HepG2 (cell line): ENCODE measurements around the gene CDV3. TPM values are rescaled to one million over a fixed set of nuclear protein-coding genes. Genes with fewer than 3 reads are reported as not detected.
A peak's percentile ranks its signal among the peaks of the same experiment; 100 is the strongest.

Source experiments
- ATM ChIP-seq: fragments of 450-650 bp; IDR thresholded peaks from 2 replicates; pipeline ENCODE4 v1.7.1; 2017; ENCODE audit warnings: mild to moderate bottlenecking, borderline replicate concordance
- ETV5 ChIP-seq: IDR thresholded peaks from 2 replicates; pipeline ENCODE4 v1.6.1; 2018; ENCODE audit warnings: missing biosample characterization, missing genetic modification reagents, inconsistent platforms, borderline replicate concordance
- FOXK2 ChIP-seq: fragments of 450-650 bp; IDR thresholded peaks from 2 replicates; pipeline ENCODE4 v1.6.1; 2016
- IKZF1 ChIP-seq: fragments of 450-650 bp; IDR thresholded peaks from 2 replicates; pipeline ENCODE4 v1.7.1; 2016
- LCORL ChIP-seq, 2 experiments: fragments of 450-650 bp in 1 of 2; sonication (generic) in 1 of 2; formaldehyde crosslinking in 1 of 2; IDR thresholded peaks; 2 replicates each; pipeline versions ENCODE4 v1.5.0 to v1.6.1; 2017 to 2020; ENCODE audit warnings: antibody characterized with exemption in 1 of 2, missing genetic modification reagents in 1 of 2
- POLR2AphosphoS2 ChIP-seq: IDR thresholded peaks from 2 replicates; pipeline ENCODE4 v1.6.1; 2011; ENCODE audit warnings: low read depth, low read length, improper control_type of control experiment
- RARA ChIP-seq: IDR thresholded peaks from 2 replicates; pipeline ENCODE4 v1.6.1; 2016; ENCODE audit warnings: missing genetic modification reagents, missing compliant biosample characterization
- RXRA ChIP-seq: sonication (generic); formaldehyde crosslinking; IDR thresholded peaks from 2 replicates; pipeline ENCODE4 v1.5.1; 2020; ENCODE audit warnings: missing genetic modification reagents
- TOPORS ChIP-seq: sonication (generic); formaldehyde crosslinking; IDR thresholded peaks from 2 replicates; pipeline ENCODE4 v1.8.0; 2023; ENCODE audit warnings: mild to moderate bottlenecking, missing genetic modification reagents
- ZNF225 ChIP-seq: sonication (generic); formaldehyde crosslinking; IDR thresholded peaks from 2 replicates; pipeline ENCODE4 v1.4.0; 2020; ENCODE audit warnings: mild to moderate bottlenecking, missing genetic modification reagents
- ZNF326 ChIP-seq: sonication (generic); formaldehyde crosslinking; IDR thresholded peaks from 2 replicates; pipeline ENCODE4 v1.4.0; 2020; ENCODE audit warnings: missing genetic modification reagents, borderline replicate concordance
- ZNF878 ChIP-seq: sonication (generic); formaldehyde crosslinking; IDR thresholded peaks from 2 replicates; pipeline ENCODE4 v1.8.1; 2023; ENCODE audit warnings: mild to moderate bottlenecking, missing genetic modification reagents, moderate library complexity
- ZSCAN21 ChIP-seq: sonication (generic); formaldehyde crosslinking; IDR thresholded peaks from 2 replicates; pipeline ENCODE4 v1.8.0; 2022; ENCODE audit warnings: mild to moderate bottlenecking, missing genetic modification reagents, moderate library complexity, borderline replicate concordance
- polyA plus RNA-seq, 8 experiments: library from polyadenylated mRNA; depleted of rRNA in 3 of 8; stranded (reverse) in 7 of 8; unstranded in 1 of 8; fragments of >200 nt; fragmentation: Illumina TruSeq in 4 of 8; extraction: Trizol in 4 of 8; gene quantifications; 2 replicates each; pipeline versions ENCODE4 v1.2.1 to v1.2.3, GENCODE V29; 2011 to 2016; ENCODE audit warnings: low read depth in 4 of 8, missing spikeins in 1 of 8, mixed read lengths in 1 of 8; ENCODE audit not compliant: insufficient read depth in 1 of 8
- total RNA-seq, 5 experiments: library from RNA; depleted of rRNA; stranded (reverse); fragments of >200 nt; fragmentation: Illumina TruSeq; extraction: Trizol; gene quantifications; 2 replicates each; pipeline ENCODE4 v1.2.3, GENCODE V29; 2016; ENCODE audit warnings: low read depth in 1 of 5
- TF ChIP-seq, protein P1 (sequence below): sonication (generic); formaldehyde crosslinking; IDR thresholded peaks from 2 replicates; pipeline ENCODE4 v1.4.0; 2020; ENCODE audit warnings: missing genetic modification reagents
- TF ChIP-seq, protein P2 (sequence below): IDR thresholded peaks from 2 replicates; pipeline ENCODE4 v1.6.1; 2012; ENCODE audit warnings: low read length, improper control_type of control experiment
- TF ChIP-seq, protein P3 (sequence below): sonication (generic); formaldehyde crosslinking; IDR thresholded peaks from 2 replicates; pipeline ENCODE4 v1.5.0; 2020; ENCODE audit warnings: missing genetic modification reagents
- TF ChIP-seq, protein P4 (sequence below), 2 experiments: fragments of 450-650 bp in 1 of 2; sonication (generic) in 1 of 2; formaldehyde crosslinking; IDR thresholded peaks; 2 replicates each; pipeline versions ENCODE4 v1.5.0 to v1.8.0; 2020 to 2022; ENCODE audit warnings: mild to moderate bottlenecking in 1 of 2, missing genetic modification reagents in 1 of 2
- TF ChIP-seq, protein P5 (sequence below): IDR thresholded peaks from 2 replicates; pipeline ENCODE4 v1.6.1; 2016; ENCODE audit warnings: low read depth, borderline replicate concordance
- TF ChIP-seq, protein P6 (sequence below): sonication (generic); formaldehyde crosslinking; IDR thresholded peaks from 2 replicates; pipeline ENCODE4 v1.4.0; 2020; ENCODE audit warnings: mild to moderate bottlenecking, low read depth, missing genetic modification reagents
- TF ChIP-seq, protein P7 (sequence below): sonication (generic); formaldehyde crosslinking; IDR thresholded peaks from 2 replicates; pipeline ENCODE4 v1.8.0; 2023; ENCODE audit warnings: mild to moderate bottlenecking, missing genetic modification reagents

CDV3 gene
- total and polyA plus RNA-seq, 2 of the 13 experiments (the other 11 are each of a cell fraction or from before 2014, with no cell fraction given): 46.6 to 145 TPM

DNA sequence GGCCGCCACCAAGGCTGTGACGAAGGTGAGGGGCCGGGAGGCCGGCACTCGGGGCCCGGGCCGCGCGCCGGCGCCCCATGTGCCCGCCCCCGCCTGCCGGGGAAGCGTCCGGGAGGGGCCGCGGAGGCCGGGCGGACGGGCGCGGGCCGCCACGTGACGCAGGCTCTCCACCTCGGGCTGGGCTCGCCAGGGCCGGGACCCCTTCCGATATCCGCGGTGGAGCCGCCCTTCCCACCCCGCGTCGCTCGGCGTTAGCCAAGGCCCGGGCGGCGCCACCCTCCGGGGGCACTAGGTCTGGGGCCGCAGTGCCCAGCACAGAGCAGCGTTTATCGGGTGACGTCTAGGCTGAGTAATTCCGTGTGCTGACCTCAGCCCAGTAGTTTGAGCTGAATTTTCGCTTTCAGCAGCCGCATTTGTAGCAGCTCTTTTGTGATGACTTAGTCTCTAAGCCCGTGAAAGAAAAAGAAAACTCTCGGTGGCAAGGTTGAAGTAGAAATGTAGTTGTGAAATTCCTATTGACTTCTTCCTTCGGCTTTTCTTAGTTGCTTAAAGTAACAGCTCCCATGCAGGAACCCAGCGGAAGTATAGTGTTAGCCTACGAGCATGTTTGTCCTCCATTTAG, 885 bp downstream of the CDV3 start (continued):
- TF ChIP-seq ETV5 (CRISPR knock-in tag): peak; percentile 21; the same call in 1 of the 2 replicates
- TF ChIP-seq, protein P1, sequence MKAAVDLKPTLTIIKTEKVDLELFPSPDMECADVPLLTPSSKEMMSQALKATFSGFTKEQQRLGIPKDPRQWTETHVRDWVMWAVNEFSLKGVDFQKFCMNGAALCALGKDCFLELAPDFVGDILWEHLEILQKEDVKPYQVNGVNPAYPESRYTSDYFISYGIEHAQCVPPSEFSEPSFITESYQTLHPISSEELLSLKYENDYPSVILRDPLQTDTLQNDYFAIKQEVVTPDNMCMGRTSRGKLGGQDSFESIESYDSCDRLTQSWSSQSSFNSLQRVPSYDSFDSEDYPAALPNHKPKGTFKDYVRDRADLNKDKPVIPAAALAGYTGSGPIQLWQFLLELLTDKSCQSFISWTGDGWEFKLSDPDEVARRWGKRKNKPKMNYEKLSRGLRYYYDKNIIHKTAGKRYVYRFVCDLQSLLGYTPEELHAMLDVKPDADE (CRISPR knock-in tag): no peak
- TF ChIP-seq, protein P2, sequence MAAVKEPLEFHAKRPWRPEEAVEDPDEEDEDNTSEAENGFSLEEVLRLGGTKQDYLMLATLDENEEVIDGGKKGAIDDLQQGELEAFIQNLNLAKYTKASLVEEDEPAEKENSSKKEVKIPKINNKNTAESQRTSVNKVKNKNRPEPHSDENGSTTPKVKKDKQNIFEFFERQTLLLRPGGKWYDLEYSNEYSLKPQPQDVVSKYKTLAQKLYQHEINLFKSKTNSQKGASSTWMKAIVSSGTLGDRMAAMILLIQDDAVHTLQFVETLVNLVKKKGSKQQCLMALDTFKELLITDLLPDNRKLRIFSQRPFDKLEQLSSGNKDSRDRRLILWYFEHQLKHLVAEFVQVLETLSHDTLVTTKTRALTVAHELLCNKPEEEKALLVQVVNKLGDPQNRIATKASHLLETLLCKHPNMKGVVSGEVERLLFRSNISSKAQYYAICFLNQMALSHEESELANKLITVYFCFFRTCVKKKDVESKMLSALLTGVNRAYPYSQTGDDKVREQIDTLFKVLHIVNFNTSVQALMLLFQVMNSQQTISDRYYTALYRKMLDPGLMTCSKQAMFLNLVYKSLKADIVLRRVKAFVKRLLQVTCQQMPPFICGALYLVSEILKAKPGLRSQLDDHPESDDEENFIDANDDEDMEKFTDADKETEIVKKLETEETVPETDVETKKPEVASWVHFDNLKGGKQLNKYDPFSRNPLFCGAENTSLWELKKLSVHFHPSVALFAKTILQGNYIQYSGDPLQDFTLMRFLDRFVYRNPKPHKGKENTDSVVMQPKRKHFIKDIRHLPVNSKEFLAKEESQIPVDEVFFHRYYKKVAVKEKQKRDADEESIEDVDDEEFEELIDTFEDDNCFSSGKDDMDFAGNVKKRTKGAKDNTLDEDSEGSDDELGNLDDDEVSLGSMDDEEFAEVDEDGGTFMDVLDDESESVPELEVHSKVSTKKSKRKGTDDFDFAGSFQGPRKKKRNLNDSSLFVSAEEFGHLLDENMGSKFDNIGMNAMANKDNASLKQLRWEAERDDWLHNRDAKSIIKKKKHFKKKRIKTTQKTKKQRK: no peak
- no peak for TF ChIP-seq RXRA (CRISPR knock-in tag)
- TF ChIP-seq TOPORS (CRISPR knock-in tag): 0 out of 2 replicates have a peak, but pooled peaks have one; percentile 42
- TF ChIP-seq FOXK2: no peak
- no peak for TF ChIP-seq ATM
- TF ChIP-seq, protein P3, sequence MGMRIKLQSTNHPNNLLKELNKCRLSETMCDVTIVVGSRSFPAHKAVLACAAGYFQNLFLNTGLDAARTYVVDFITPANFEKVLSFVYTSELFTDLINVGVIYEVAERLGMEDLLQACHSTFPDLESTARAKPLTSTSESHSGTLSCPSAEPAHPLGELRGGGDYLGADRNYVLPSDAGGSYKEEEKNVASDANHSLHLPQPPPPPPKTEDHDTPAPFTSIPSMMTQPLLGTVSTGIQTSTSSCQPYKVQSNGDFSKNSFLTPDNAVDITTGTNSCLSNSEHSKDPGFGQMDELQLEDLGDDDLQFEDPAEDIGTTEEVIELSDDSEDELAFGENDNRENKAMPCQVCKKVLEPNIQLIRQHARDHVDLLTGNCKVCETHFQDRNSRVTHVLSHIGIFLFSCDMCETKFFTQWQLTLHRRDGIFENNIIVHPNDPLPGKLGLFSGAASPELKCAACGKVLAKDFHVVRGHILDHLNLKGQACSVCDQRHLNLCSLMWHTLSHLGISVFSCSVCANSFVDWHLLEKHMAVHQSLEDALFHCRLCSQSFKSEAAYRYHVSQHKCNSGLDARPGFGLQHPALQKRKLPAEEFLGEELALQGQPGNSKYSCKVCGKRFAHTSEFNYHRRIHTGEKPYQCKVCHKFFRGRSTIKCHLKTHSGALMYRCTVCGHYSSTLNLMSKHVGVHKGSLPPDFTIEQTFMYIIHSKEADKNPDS: no peak
- 0 out of 2 replicates have a peak, but pooled peaks have one; percentile 41 for TF ChIP-seq RARA
- TF ChIP-seq, protein P4, sequence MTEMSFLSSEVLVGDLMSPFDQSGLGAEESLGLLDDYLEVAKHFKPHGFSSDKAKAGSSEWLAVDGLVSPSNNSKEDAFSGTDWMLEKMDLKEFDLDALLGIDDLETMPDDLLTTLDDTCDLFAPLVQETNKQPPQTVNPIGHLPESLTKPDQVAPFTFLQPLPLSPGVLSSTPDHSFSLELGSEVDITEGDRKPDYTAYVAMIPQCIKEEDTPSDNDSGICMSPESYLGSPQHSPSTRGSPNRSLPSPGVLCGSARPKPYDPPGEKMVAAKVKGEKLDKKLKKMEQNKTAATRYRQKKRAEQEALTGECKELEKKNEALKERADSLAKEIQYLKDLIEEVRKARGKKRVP (CRISPR knock-in tag; IDR thresholded peaks at IDR 0.05): no peak
- TF ChIP-seq LCORL (IDR thresholded peaks at IDR 0.05): no peak
- TF ChIP-seq LCORL (CRISPR knock-in tag; IDR thresholded peaks at IDR 0.05): no peak
- TF ChIP-seq IKZF1: no peak
- TF ChIP-seq, protein P5, sequence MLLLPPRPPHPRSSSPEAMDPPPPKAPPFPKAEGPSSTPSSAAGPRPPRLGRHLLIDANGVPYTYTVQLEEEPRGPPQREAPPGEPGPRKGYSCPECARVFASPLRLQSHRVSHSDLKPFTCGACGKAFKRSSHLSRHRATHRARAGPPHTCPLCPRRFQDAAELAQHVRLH (CRISPR knock-in tag): peak; percentile 63; the same call in 1 of the 2 replicates
- no peak for TF ChIP-seq ZNF225 (CRISPR knock-in tag)
- 0 out of 2 replicates have a peak, but pooled peaks have one; percentile 41 for TF ChIP-seq ZSCAN21 (CRISPR knock-in tag)
- TF ChIP-seq, protein P6, sequence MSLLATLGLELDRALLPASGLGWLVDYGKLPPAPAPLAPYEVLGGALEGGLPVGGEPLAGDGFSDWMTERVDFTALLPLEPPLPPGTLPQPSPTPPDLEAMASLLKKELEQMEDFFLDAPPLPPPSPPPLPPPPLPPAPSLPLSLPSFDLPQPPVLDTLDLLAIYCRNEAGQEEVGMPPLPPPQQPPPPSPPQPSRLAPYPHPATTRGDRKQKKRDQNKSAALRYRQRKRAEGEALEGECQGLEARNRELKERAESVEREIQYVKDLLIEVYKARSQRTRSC (CRISPR knock-in tag): no peak
- no peak for TF ChIP-seq POLR2AphosphoS2
- TF ChIP-seq ZNF326 (CRISPR knock-in tag): no peak
- no peak for TF ChIP-seq ZNF878 (CRISPR knock-in tag)
- TF ChIP-seq, protein P7, sequence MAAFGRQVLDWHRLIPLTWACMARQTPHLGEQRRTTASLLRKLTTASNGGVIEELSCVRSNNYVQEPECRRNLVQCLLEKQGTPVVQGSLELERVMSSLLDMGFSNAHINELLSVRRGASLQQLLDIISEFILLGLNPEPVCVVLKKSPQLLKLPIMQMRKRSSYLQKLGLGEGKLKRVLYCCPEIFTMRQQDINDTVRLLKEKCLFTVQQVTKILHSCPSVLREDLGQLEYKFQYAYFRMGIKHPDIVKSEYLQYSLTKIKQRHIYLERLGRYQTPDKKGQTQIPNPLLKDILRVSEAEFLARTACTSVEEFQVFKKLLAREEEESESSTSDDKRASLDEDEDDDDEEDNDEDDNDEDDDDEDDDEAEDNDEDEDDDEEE: no peak
